SJSA1 (cell line): ENCODE measurements around the gene DYNC2H1. TPM values are rescaled to one million over a fixed set of nuclear protein-coding genes. Genes with fewer than 3 reads are reported as not detected.

Source experiments
- DNase-seq, 2 experiments: peaks; one replicate each; pipeline ENCODE4 v3.0.0-alpha.2; 2015 to 2020; ENCODE audit warnings: low spot score in 2 of 2, low read depth in 1 of 2
- H3K27ac ChIP-seq: fragments of 250-450 bp; sonication (Bioruptor Pico); 2 replicates; pipeline ENCODE4 v1.5.1; 2020; ENCODE audit warnings: mild to moderate bottlenecking, moderate library complexity
- H3K27me3 ChIP-seq: fragments of 250-450 bp; sonication (Bioruptor Pico); replicated peaks from 2 replicates; pipeline ENCODE4 v1.5.1; 2020; ENCODE audit warnings: mild to moderate bottlenecking, moderate library complexity
- H3K36me3 ChIP-seq: fragments of 250-450 bp; sonication (Bioruptor Pico); 2 replicates; pipeline ENCODE4 v1.5.1; 2020; ENCODE audit warnings: mild to moderate bottlenecking
- H3K4me1 ChIP-seq: fragments of 250-450 bp; sonication (Bioruptor Pico); replicated peaks from 2 replicates; pipeline ENCODE4 v1.6.1; 2021; ENCODE audit warnings: mild to moderate bottlenecking
- H3K4me3 ChIP-seq: fragments of 250-450 bp; sonication (Bioruptor Pico); 2 replicates; pipeline ENCODE4 v1.5.1; 2020; ENCODE audit warnings: mild to moderate bottlenecking
- H3K9me3 ChIP-seq: fragments of 250-450 bp; sonication (Bioruptor Pico); replicated peaks from 2 replicates; pipeline ENCODE4 v1.5.1; 2020; ENCODE audit warnings: mild to moderate bottlenecking
- total RNA-seq: library from RNA; depleted of rRNA; stranded (reverse); fragments of >200 nt; shearing (Covaris generic); gene quantifications from 2 replicates; pipeline ENCODE4 v1.2.3, GENCODE V29; 2014

DYNC2H1 gene
- total RNA-seq, 1 experiment from 2014 or later: 2.2 TPM

DNA sequence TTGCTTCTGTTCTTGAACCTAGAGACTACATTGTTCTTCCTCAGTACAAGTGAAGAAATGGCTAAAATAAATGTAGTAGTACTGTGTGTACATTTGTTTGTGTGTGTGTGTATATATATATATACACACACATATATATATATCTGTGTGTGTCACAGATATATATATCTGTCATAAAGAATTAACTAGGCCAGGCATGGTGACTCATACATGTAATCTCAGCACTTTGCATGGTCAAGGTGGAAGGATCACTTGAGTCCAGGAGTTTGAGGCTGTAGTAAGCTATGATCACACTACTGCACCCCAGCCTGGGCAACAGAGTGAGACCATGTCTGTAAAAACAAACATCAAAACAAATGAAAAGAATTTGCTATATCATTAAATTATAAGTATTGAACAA lies 164.8 kb downstream of the DYNC2H1 start:
- H3K27me3 ChIP-seq: no peaks in the 10 kb centered on the region
- DNase-seq: no peak
- H3K9me3 ChIP-seq: no peaks in the 10 kb centered on the region
- H3K27ac ChIP-seq: no peak overlapping the region
- no peaks in the 10 kb centered on the region for H3K4me1 ChIP-seq
- no peaks in the 10 kb centered on the region for H3K36me3 ChIP-seq
- H3K4me3 ChIP-seq: no peak overlapping the region

- Histone ChIP-seq H3K4me3 (no peak overlapping the region), H3K27ac (no peak overlapping the region), H3K4me1 (no peaks in the 10 kb centered on the region), H3K36me3 (no peaks in the 10 kb centered on the region), H3K27me3 (no peaks in the 10 kb centered on the region), H3K9me3 (no peaks in the 10 kb centered on the region)
- no peak for DNase-seq
Measured at GRCh38 chr11:103279821-103280220, 170.6 kb downstream of the DYNC2H1 start.

GRCh38 chr11:103281301-103281700 lies 172.1 kb downstream of the DYNC2H1 start:
- Histone ChIP-seq H3K4me3 (no peak overlapping the region), H3K9me3 (no peaks in the 10 kb centered on the region), H3K27ac (no peak overlapping the region), H3K27me3 (no peaks in the 10 kb centered on the region), H3K4me1 (no peaks in the 10 kb centered on the region), H3K36me3 (no peaks in the 10 kb centered on the region)
- no peak for DNase-seq

- H3K27ac ChIP-seq: no peak overlapping the region
- H3K27me3 ChIP-seq: no peaks in the 10 kb centered on the region
- no peak overlapping the region for H3K4me3 ChIP-seq
- no peaks in the 10 kb centered on the region for H3K36me3 ChIP-seq
- no peaks in the 10 kb centered on the region for H3K4me1 ChIP-seq
- no peaks in the 10 kb centered on the region for H3K9me3 ChIP-seq
- DNase-seq: no peak
Measured at GRCh38 chr11:103284260-103284659, 175.0 kb downstream of the DYNC2H1 start.

- Histone ChIP-seq H3K9me3 (no peaks in the 10 kb centered on the region), H3K27me3 (no peaks in the 10 kb centered on the region), H3K36me3 (no peaks in the 10 kb centered on the region), H3K4me1 (no peaks in the 10 kb centered on the region), H3K27ac (no peak overlapping the region), H3K4me3 (no peak overlapping the region)
- no peak for DNase-seq
Measured at GRCh38 chr11:103294516-103294915, 185.3 kb downstream of the DYNC2H1 start.

DNA sequence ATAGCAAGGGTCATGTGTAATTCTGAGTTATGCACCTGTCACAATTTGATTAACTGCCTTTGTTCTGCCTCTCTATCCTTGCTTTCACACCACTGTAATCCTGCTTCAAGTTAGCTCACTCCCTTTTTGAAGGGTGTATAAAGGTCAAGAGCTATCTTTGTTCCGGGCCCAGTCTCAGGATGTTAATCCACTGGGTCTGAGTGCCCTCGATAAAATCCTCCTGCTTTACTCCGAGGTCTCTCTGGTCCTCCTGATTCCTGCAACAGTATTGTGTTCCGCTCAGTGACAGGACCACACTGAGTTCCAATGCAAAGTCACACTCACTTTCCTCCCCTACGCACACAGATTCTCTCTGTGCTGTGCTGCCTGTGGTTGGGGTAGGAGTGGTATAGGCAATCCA lies 186.5 kb downstream of the DYNC2H1 start:
- no peaks in the 10 kb centered on the region for H3K36me3 ChIP-seq
- no peaks in the 10 kb centered on the region for H3K27me3 ChIP-seq
- DNase-seq: no peak
- H3K27ac ChIP-seq: no peak overlapping the region
- H3K4me1 ChIP-seq: no peaks in the 10 kb centered on the region
- no peaks in the 10 kb centered on the region for H3K9me3 ChIP-seq
- no peak overlapping the region for H3K4me3 ChIP-seq

- no peaks in the 10 kb centered on the region for H3K9me3 ChIP-seq
- no peak overlapping the region for H3K27ac ChIP-seq
- no peaks in the 10 kb centered on the region for H3K4me1 ChIP-seq
- H3K4me3 ChIP-seq: no peak overlapping the region
- no peak for DNase-seq
- H3K36me3 ChIP-seq: no peaks in the 10 kb centered on the region
- no peaks in the 10 kb centered on the region for H3K27me3 ChIP-seq
Measured at GRCh38 chr11:103297900-103298299, 188.7 kb downstream of the DYNC2H1 start.

- H3K36me3 ChIP-seq: no peaks in the 10 kb centered on the region
- H3K4me3 ChIP-seq: no peak overlapping the region
- no peak for DNase-seq
- no peak overlapping the region for H3K27ac ChIP-seq
- H3K9me3 ChIP-seq: no peaks in the 10 kb centered on the region
- H3K4me1 ChIP-seq: no peaks in the 10 kb centered on the region
- no peaks in the 10 kb centered on the region for H3K27me3 ChIP-seq
Measured at GRCh38 chr11:103315248-103315647, 206.0 kb downstream of the DYNC2H1 start.

- no peaks in the 10 kb centered on the region for H3K9me3 ChIP-seq
- no peak for DNase-seq
- H3K27ac ChIP-seq: no peak overlapping the region
- no peaks in the 10 kb centered on the region for H3K36me3 ChIP-seq
- H3K27me3 ChIP-seq: no peaks in the 10 kb centered on the region
- H3K4me1 ChIP-seq: no peaks in the 10 kb centered on the region
- no peak overlapping the region for H3K4me3 ChIP-seq
Measured at GRCh38 chr11:103317118-103317517, 207.9 kb downstream of the DYNC2H1 start.

DNA sequence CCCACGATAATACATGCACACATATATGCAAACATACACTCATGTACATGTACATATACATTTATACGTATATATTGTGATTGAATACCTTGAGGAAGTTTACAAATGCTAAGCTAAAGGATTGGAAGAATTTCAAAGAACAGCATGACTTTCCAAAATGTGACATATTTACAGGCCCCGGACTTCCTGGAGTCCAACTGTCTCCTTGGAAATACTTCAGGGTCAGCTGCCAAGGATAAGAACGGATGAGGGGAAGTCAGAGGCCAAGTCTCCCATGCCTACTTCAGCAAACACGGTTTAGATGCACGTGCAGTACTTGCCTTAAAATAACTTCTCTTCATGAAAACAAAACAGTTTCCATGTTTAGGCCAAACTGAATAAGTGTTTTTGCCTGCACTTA lies 213.6 kb downstream of the DYNC2H1 start:
- DNase-seq: no peak
- Histone ChIP-seq H3K4me3 (no peak overlapping the region), H3K4me1 (no peaks in the 10 kb centered on the region; the same call in 1 of the 2 replicates), H3K27me3 (no peaks in the 10 kb centered on the region), H3K36me3 (no peaks in the 10 kb centered on the region), H3K27ac (no peak overlapping the region), H3K9me3 (no peaks in the 10 kb centered on the region)

- Histone ChIP-seq H3K4me3 (no peak overlapping the region), H3K36me3 (no peaks in the 10 kb centered on the region), H3K9me3 (no peaks in the 10 kb centered on the region), H3K27me3 (no peaks in the 10 kb centered on the region), H3K27ac (no peak overlapping the region), H3K4me1 (no peaks in the 10 kb centered on the region; the same call in 1 of the 2 replicates)
- DNase-seq: no peak
Measured at GRCh38 chr11:103325686-103326069, 216.5 kb downstream of the DYNC2H1 start.

DNA sequence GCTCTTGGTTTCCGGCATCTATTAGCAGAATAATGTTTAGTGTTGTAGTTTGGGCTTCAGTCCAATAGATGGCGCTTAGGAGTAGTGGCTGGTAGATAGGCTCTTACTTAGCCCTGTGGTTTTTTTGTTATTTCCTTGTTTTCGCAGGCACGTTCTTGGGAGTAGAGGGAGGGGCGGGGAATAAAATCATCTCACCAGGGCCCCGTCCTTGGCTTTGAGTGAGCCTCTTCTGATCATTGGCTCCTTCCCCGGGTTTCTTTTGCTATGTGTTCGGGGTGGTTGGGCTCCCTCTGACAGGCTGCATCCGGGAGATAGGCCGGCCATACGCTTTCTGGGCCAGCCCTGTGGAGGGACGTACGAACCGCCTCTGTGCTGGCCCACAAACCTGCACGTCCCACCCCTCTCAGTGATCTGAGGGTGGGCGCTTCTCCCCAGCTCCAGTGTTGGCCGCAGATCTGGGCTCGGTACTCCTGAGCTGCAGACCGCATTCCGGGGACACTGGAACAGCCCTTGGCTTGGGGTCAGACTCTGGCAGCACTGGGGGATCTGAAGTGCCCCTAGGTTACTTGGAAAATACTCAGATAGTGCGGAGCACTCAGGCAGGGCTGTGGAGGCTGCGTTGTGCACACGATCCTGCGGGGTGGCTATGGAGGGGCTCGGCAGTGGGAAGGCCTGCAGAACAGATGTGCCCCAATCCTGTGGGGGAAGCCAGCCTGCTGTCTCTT lies 217.0 kb downstream of the DYNC2H1 start:
- no peaks in the 10 kb centered on the region for H3K36me3 ChIP-seq
- DNase-seq: peak in 1 of 2 experiments; percentile 49
- no peaks in the 10 kb centered on the region for H3K9me3 ChIP-seq
- no peaks in the 10 kb centered on the region; the same call in 1 of the 2 replicates for H3K4me1 ChIP-seq
- H3K4me3 ChIP-seq: no peak overlapping the region
- no peak overlapping the region for H3K27ac ChIP-seq
- no peaks in the 10 kb centered on the region for H3K27me3 ChIP-seq

GRCh38 chr11:103327721-103328120 lies 218.5 kb downstream of the DYNC2H1 start:
- no peak overlapping the region for H3K4me3 ChIP-seq
- no peak overlapping the region for H3K27ac ChIP-seq
- no peak for DNase-seq
- H3K27me3 ChIP-seq: no peaks in the 10 kb centered on the region
- no peaks in the 10 kb centered on the region for H3K36me3 ChIP-seq
- no peaks in the 10 kb centered on the region for H3K9me3 ChIP-seq
- no peaks in the 10 kb centered on the region; the same call in 1 of the 2 replicates for H3K4me1 ChIP-seq

DNA sequence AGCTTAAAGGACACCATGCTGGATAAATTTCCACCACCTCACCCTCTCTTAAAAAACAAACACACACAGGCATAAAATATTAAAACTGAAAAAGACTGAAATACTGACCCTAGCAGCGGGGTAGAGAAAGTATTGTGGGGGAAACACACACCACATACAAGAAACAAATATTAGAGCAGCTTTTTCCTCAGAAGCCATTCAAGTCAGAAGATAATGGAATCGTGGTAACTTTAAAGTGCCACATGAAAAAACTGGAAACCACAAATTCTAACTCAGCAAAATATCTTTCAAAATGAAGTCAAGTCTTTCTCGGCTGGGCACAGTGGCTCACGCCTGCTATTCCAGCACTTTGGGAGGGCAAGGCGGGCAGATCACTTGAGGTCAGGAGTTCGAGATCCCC lies 223.2 kb downstream of the DYNC2H1 start:
- Histone ChIP-seq H3K27ac (no peak overlapping the region), H3K4me1 (no peaks in the 10 kb centered on the region), H3K9me3 (no peaks in the 10 kb centered on the region), H3K27me3 (no peaks in the 10 kb centered on the region), H3K4me3 (no peak overlapping the region), H3K36me3 (no peaks in the 10 kb centered on the region)
- DNase-seq: no peak
